Measurements from ENCODE around the gene PTPRK.

GRCh38 chr6:128526152-128526914, 5.9 kb upstream of the PTPRK start:
- TF ChIP-seq CTCF (conservative IDR thresholded peaks at IDR 0.05; ENCODE audit: low read depth, low read length) (no peak), EZH2phosphoT487 (IDR thresholded peaks at IDR 0.05; ENCODE audit: borderline replicate concordance, low read length) (no peak)

Measured in PC-3 (cell line).